ENCODE results near the gene DMBX1. TPM values are rescaled to one million over a fixed set of nuclear protein-coding genes. Genes with fewer than 3 reads are reported as not detected.

DMBX1 gene
- total and polyA plus RNA-seq, 2 of the 13 experiments (the other 11 are each of a cell fraction or from before 2014, with no cell fraction given): not detected

GRCh38 chr1:46478721-46479485 is 10.7 kb upstream of the DMBX1 start:
- no peaks in the 10 kb centered on the region for H3K9me3 ChIP-seq (ENCODE audit: low read length)
- DNase-seq (ENCODE audit: low spot score) (no peak), FAIRE-seq (no peak), ATAC-seq (no peak)
- no TSS peak for BruUV-seq (replicated peaks)
- no peak overlapping the region for H3K9ac ChIP-seq (ENCODE audit: insufficient read depth, low read depth, low read length)
- ChIA-PET CTCF (ENCODE audit: low intra/inter-chr PET ratio, low total read pairs) (interaction anchor here (3.9 kb wide), 1 partner anchor 49 kb away, joined by 51 read pairs; no protein-coding TSS in a partner anchor), POLR2A (no interaction called here)
- no peak overlapping the region for H3K27ac ChIP-seq (ENCODE audit: extremely low read length, insufficient read depth, low read length)
- in situ Hi-C loops (cut with HindIII; ENCODE audit: extremely low pct_ligation_motif_present, low pct_unique_long_range_greater_than_20kb): loop anchor here (5.0 kb wide), 1 partner anchor 48 kb away; no protein-coding TSS in a partner anchor
- H3K4me2 ChIP-seq (ENCODE audit: low read depth, low read length): no peak overlapping the region
- no peak for TF ChIP-seq PAXIP1 (CRISPR knock-in tag; conservative IDR thresholded peaks at IDR 0.05)
- TF ChIP-seq ZNF260 (CRISPR knock-in tag; IDR thresholded peaks at IDR 0.05; ENCODE audit: borderline replicate concordance, low read depth): no peak
- no peak for TF ChIP-seq ZNF225 (CRISPR knock-in tag; IDR thresholded peaks at IDR 0.05)
- no peak for TF ChIP-seq SKI (IDR thresholded peaks at IDR 0.05; ENCODE audit: partially characterized antibody)
- TF ChIP-seq ZNF10 (CRISPR knock-in tag; IDR thresholded peaks at IDR 0.05; ENCODE audit: borderline replicate concordance, low read depth): no peak
- no peak for TF ChIP-seq ZNF652 (CRISPR knock-in tag; IDR thresholded peaks at IDR 0.05; ENCODE audit: borderline replicate concordance, low read depth)
- TF ChIP-seq ZNF383 (CRISPR knock-in tag; IDR thresholded peaks at IDR 0.05; ENCODE audit: borderline replicate concordance): no peak
- TF ChIP-seq TFE3 (CRISPR knock-in tag; IDR thresholded peaks at IDR 0.05): no peak
- no peak for TF ChIP-seq ZNF746 (CRISPR knock-in tag; IDR thresholded peaks at IDR 0.05)
- TF ChIP-seq ZNF557 (CRISPR knock-in tag; IDR thresholded peaks at IDR 0.05): no peak
- TF ChIP-seq TSC22D2 (CRISPR knock-in tag; IDR thresholded peaks at IDR 0.05; ENCODE audit: borderline replicate concordance): no peak
- no peak for TF ChIP-seq RCOR2 (CRISPR knock-in tag; IDR thresholded peaks at IDR 0.05)
- TF ChIP-seq RBM22 (optimal IDR thresholded peaks at IDR 0.05; ENCODE audit: low read length): no peak
- TF ChIP-seq CCAR2 (optimal IDR thresholded peaks at IDR 0.05; ENCODE audit: low read depth, low read length): no peak
- no peak for TF ChIP-seq TRAFD1 (CRISPR knock-in tag; IDR thresholded peaks at IDR 0.05; ENCODE audit: borderline replicate concordance)
- TF ChIP-seq SIX1 (CRISPR knock-in tag; IDR thresholded peaks at IDR 0.05; ENCODE audit: borderline replicate concordance): no peak
- TF ChIP-seq NONO (IDR thresholded peaks at IDR 0.05): no peak
- no peak for TF ChIP-seq NONO (CRISPR knock-in tag; conservative IDR thresholded peaks at IDR 0.05)
- TF ChIP-seq ZNF879 (CRISPR knock-in tag; IDR thresholded peaks at IDR 0.05): no peak
- H2AFZ ChIP-seq (ENCODE audit: low read length): no peak overlapping the region
- no peaks in the 10 kb centered on the region for H3K36me3 ChIP-seq (replicated peaks in 1 of 2; ENCODE audit: control insufficient read depth in 1 of 2, insufficient read depth in 2 of 2, low read length in 2 of 2)
- no peaks in the 10 kb centered on the region for H3K79me2 ChIP-seq (ENCODE audit: insufficient read depth, low read length)
- peaks cover 6 to 39% of the 10 kb centered on the region in 2 experiments; a peak in 4 of 5 replicates for H3K27me3 ChIP-seq (ENCODE audit: control insufficient read depth in 1 of 2, insufficient read depth in 2 of 2, low read length in 2 of 2)
- 16% methylated on average over 8 of the region's 8 CpGs for WGBS (ENCODE audit: low lambda C conversion rate)
- no peak overlapping the region for H3K4me3 ChIP-seq (replicated peaks in 1 of 3; ENCODE audit: insufficient read depth in 1 of 3, low read depth in 2 of 3, low read length in 3 of 3)
- intact Hi-C loops (cut with micrococcal nuclease; ENCODE audit: unreplicated experiment): no loop called here
- H4K20me1 ChIP-seq (ENCODE audit: insufficient read depth, low read length): no peaks in the 10 kb centered on the region
- H3K4me1 ChIP-seq (ENCODE audit: insufficient read depth, low read length): peaks cover 27% of the 10 kb centered on the region; the same call in 1 of the 2 replicates
